Hematopoietic multipotent progenitor cell treated with erythropoietin and hydrocortisone succinate and interleukin-3 and kit ligand, for 17 days (in vitro differentiated cells): ENCODE results near the gene PRPF38A.
A peak's percentile ranks its signal among the peaks of the same experiment; 100 is the strongest.

Source experiments
- DNase-seq: peaks from one replicate; pipeline ENCODE4 v3.0.0-alpha.2; 2015; ENCODE audit warnings: low spot score

Gene PRPF38A

GRCh38 chr1:52400131-52400530 is 4.3 kb upstream of the PRPF38A start:
- DNase-seq = no peak

GRCh38 chr1:52402860-52403240 is 1.6 kb upstream of the PRPF38A start:
- DNase-seq = peak; percentile 19

GRCh38 chr1:52403566-52404115 is 761 bp upstream of the PRPF38A start:
- peak; percentile 75 for DNase-seq

GRCh38 chr1:52404975-52405338 is 555 bp downstream of the PRPF38A start:
- no peak for DNase-seq

GRCh38 chr1:52413410-52413989 is 9.1 kb downstream of the PRPF38A start:
- DNase-seq = no peak

- DNase-seq = no peak
Measured at GRCh38 chr1:52414942-52415341, 10.5 kb downstream of the PRPF38A start.

GRCh38 chr1:52416811-52417210 is 12.4 kb downstream of the PRPF38A start:
- DNase-seq = no peak

GRCh38 chr1:52420713-52421112 is 16.3 kb downstream of the PRPF38A start:
- DNase-seq = no peak

GRCh38 chr1:52423055-52423454 is 18.7 kb downstream of the PRPF38A start:
- DNase-seq = no peak

- DNase-seq = no peak
Measured at GRCh38 chr1:52423771-52424170, 19.4 kb downstream of the PRPF38A start.

- no peak for DNase-seq
Measured at GRCh38 chr1:52424231-52424636, 19.8 kb downstream of the PRPF38A start.

GRCh38 chr1:52424813-52425212 is 20.4 kb downstream of the PRPF38A start:
- no peak for DNase-seq

GRCh38 chr1:52426371-52426770 is 22.0 kb downstream of the PRPF38A start:
- no peak for DNase-seq

- DNase-seq = no peak
Measured at GRCh38 chr1:52427152-52427551, 22.8 kb downstream of the PRPF38A start.

- no peak for DNase-seq
Measured at GRCh38 chr1:52432807-52433206, 28.4 kb downstream of the PRPF38A start.

GRCh38 chr1:52435211-52435610 is 30.8 kb downstream of the PRPF38A start:
- no peak for DNase-seq

GRCh38 chr1:52435650-52436049 is 31.2 kb downstream of the PRPF38A start:
- no peak for DNase-seq

GRCh38 chr1:52436817-52437216 is 32.4 kb downstream of the PRPF38A start:
- no peak for DNase-seq

- no peak for DNase-seq
Measured at GRCh38 chr1:52439976-52440375, 35.6 kb downstream of the PRPF38A start.

- no peak for DNase-seq
Measured at GRCh38 chr1:52444463-52444862, 40.1 kb downstream of the PRPF38A start.

GRCh38 chr1:52454127-52454526 is 49.7 kb downstream of the PRPF38A start:
- no peak for DNase-seq

- DNase-seq = no peak
Measured at GRCh38 chr1:52454779-52455178, 50.4 kb downstream of the PRPF38A start.

- no peak for DNase-seq
Measured at GRCh38 chr1:52455686-52456085, 51.3 kb downstream of the PRPF38A start.

- no peak for DNase-seq
Measured at GRCh38 chr1:52460694-52461093, 56.3 kb downstream of the PRPF38A start.
